Esophagus muscularis mucosa (tissue), 3 donors: ENCODE data around the gene PC.

Experiments used
- POLR2A ChIP-seq: fragments of 450-650 bp; IDR thresholded peaks from one replicate; pipeline ENCODE4 v1.6.1; 2017; ENCODE audit warnings: antibody characterized with exemption, moderate library complexity, mild to moderate bottlenecking, low read depth
- POLR2AphosphoS5 ChIP-seq, 2 donors: sonication (generic); formaldehyde crosslinking; IDR thresholded peaks; one replicate each; pipeline ENCODE4 v1.6.1; 2017; ENCODE audit warnings: antibody characterized with exemption in 2 of 2
- TF ChIP-seq, protein P1 (sequence below), 3 experiments: fragments of 200-600 bp in 2 of 3; fragments of 450-650 bp in 1 of 3; sonication (generic) in 2 of 3; IDR thresholded peaks; one replicate each; pipeline ENCODE4 v1.5.1; 2017 to 2019; ENCODE audit warnings: antibody characterized with exemption in 3 of 3, mild to moderate bottlenecking in 2 of 3, moderate library complexity in 1 of 3

DNA sequence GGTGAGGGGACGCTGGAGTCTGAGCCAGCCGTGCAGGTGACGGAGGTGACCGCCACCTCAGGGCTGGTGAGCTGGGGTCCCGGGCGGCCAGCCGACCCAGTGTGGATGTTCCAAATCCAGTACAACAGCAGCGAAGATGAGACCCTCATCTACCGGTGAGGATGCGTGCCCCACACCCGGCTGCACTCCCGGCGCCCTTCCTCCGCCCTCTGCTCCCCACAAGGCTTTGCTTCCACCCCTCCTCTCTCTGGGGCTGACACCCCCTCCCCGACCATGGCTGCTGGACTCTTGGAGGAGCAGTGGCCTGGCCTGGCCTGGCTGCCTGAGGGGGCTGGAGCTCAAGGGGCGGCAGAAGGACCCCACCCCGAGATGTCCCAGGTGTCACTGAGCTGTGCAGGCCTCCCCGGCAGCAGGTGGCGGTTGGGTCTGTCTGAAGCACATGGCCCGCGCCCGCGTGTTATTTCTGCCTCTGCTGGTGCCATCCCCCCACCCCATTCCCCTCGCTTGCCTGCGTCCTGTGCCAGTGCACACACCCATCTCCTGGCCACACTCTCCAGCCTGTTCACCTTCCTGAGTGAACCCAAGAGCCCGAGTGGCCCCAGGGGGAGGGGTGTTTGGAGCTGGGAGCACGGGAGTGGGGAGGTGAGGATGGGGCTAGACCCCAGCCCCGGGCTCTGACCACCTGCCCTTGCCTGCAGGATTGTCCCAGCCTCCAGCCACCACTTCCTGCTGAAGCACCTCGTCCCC is 99.1 kb downstream of the PC start:
- no peak for TF ChIP-seq POLR2A
- TF ChIP-seq, protein P1, sequence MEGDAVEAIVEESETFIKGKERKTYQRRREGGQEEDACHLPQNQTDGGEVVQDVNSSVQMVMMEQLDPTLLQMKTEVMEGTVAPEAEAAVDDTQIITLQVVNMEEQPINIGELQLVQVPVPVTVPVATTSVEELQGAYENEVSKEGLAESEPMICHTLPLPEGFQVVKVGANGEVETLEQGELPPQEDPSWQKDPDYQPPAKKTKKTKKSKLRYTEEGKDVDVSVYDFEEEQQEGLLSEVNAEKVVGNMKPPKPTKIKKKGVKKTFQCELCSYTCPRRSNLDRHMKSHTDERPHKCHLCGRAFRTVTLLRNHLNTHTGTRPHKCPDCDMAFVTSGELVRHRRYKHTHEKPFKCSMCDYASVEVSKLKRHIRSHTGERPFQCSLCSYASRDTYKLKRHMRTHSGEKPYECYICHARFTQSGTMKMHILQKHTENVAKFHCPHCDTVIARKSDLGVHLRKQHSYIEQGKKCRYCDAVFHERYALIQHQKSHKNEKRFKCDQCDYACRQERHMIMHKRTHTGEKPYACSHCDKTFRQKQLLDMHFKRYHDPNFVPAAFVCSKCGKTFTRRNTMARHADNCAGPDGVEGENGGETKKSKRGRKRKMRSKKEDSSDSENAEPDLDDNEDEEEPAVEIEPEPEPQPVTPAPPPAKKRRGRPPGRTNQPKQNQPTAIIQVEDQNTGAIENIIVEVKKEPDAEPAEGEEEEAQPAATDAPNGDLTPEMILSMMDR (IDR thresholded peaks at IDR 0.05): no peak
- no peak for TF ChIP-seq POLR2AphosphoS5 (IDR thresholded peaks at IDR 0.05)
